ENCODE results near the gene RTCB.
"Not testable (repeated sequence)": the region's sequence is repeated elsewhere in the genome, so short reads cannot be mapped to it uniquely, and the experiment has no call there.

Gene RTCB

GRCh38 chr22:32357567-32357966, 54.5 kb downstream of the RTCB start, which contains the start of gene RFPL3:
RFPL3 (plus strand) TSS chr22:32357867; CDS start chr22:32358072, 205 bp downstream.
- not testable (repeated sequence) for TF ChIP-seq SIN3A (IDR thresholded peaks at IDR 0.05; ENCODE audit: borderline replicate concordance, insufficient read depth, low read length); TAF1 (IDR thresholded peaks at IDR 0.05; ENCODE audit: borderline replicate concordance, insufficient read depth, low read length); FOXP2 (optimal IDR thresholded peaks at IDR 0.05; ENCODE audit: borderline replicate concordance, extremely low read depth, extremely low read length, insufficient read depth)

- TF ChIP-seq TAF1 (IDR thresholded peaks at IDR 0.05; ENCODE audit: borderline replicate concordance, insufficient read depth, low read length) (no peak), POLR2AphosphoS5 (IDR thresholded peaks at IDR 0.05; ENCODE audit: low read depth, low read length) (no peak), FOXP2 (optimal IDR thresholded peaks at IDR 0.05; ENCODE audit: borderline replicate concordance, extremely low read depth, extremely low read length, insufficient read depth) (no peak), SIN3A (IDR thresholded peaks at IDR 0.05; ENCODE audit: borderline replicate concordance, insufficient read depth, low read length) (no peak)
- TF ChIP-seq, protein P1, sequence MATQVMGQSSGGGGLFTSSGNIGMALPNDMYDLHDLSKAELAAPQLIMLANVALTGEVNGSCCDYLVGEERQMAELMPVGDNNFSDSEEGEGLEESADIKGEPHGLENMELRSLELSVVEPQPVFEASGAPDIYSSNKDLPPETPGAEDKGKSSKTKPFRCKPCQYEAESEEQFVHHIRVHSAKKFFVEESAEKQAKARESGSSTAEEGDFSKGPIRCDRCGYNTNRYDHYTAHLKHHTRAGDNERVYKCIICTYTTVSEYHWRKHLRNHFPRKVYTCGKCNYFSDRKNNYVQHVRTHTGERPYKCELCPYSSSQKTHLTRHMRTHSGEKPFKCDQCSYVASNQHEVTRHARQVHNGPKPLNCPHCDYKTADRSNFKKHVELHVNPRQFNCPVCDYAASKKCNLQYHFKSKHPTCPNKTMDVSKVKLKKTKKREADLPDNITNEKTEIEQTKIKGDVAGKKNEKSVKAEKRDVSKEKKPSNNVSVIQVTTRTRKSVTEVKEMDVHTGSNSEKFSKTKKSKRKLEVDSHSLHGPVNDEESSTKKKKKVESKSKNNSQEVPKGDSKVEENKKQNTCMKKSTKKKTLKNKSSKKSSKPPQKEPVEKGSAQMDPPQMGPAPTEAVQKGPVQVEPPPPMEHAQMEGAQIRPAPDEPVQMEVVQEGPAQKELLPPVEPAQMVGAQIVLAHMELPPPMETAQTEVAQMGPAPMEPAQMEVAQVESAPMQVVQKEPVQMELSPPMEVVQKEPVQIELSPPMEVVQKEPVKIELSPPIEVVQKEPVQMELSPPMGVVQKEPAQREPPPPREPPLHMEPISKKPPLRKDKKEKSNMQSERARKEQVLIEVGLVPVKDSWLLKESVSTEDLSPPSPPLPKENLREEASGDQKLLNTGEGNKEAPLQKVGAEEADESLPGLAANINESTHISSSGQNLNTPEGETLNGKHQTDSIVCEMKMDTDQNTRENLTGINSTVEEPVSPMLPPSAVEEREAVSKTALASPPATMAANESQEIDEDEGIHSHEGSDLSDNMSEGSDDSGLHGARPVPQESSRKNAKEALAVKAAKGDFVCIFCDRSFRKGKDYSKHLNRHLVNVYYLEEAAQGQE (IDR thresholded peaks at IDR 0.05; ENCODE audit: insufficient read depth in 1 of 2, low read depth in 2 of 2, low read length in 2 of 2) = no peak
Observed at GRCh38 chr22:32355760-32356159, 56.3 kb downstream of the RTCB start.

- peak; percentile 12 for TF ChIP-seq FOXP2 (optimal IDR thresholded peaks at IDR 0.05; ENCODE audit: borderline replicate concordance, extremely low read depth, extremely low read length, insufficient read depth)
- TF ChIP-seq, protein P1 (IDR thresholded peaks at IDR 0.05; ENCODE audit: insufficient read depth in 1 of 2, low read depth in 2 of 2, low read length in 2 of 2) = no peak
Observed at GRCh38 chr22:32354360-32355351, 57.4 kb downstream of the RTCB start.

DNA sequence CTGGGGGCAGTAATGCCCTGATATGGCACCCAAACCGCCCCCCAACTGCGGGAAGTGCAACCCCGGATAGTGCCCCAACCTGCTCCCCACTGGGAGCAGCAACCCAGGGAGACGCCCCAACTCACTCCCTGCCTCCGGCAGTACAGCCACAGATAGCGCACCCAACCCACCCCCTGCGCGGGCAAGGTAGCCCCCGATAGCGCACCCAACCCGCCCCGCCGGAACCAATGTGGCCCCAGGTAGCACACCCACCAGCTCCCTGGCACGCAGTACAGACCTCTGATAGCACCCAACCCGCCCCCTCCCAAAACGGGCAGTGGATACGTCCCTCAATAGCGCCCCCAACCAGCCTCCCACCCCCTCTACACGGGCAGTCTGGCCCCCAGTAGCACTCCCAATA, 58.2 kb downstream of the RTCB start:
- TF ChIP-seq FOXP2 (optimal IDR thresholded peaks at IDR 0.05; ENCODE audit: borderline replicate concordance, extremely low read depth, extremely low read length, insufficient read depth) = no peak
- TF ChIP-seq POLR2AphosphoS5 (IDR thresholded peaks at IDR 0.05; ENCODE audit: low read depth, low read length) = no peak
- TF ChIP-seq, protein P1 (IDR thresholded peaks at IDR 0.05; ENCODE audit: insufficient read depth in 1 of 2, low read depth in 2 of 2, low read length in 2 of 2) = no peak
- no peak for TF ChIP-seq TAF1 (IDR thresholded peaks at IDR 0.05; ENCODE audit: borderline replicate concordance, insufficient read depth, low read length)
- TF ChIP-seq SIN3A (IDR thresholded peaks at IDR 0.05; ENCODE audit: borderline replicate concordance, insufficient read depth, low read length) = no peak

GRCh38 chr22:32353292-32353691, 58.8 kb downstream of the RTCB start:
- TF ChIP-seq FOXP2 (optimal IDR thresholded peaks at IDR 0.05; ENCODE audit: borderline replicate concordance, extremely low read depth, extremely low read length, insufficient read depth) (no peak), SIN3A (IDR thresholded peaks at IDR 0.05; ENCODE audit: borderline replicate concordance, insufficient read depth, low read length) (no peak), POLR2AphosphoS5 (IDR thresholded peaks at IDR 0.05; ENCODE audit: low read depth, low read length) (no peak), TAF1 (IDR thresholded peaks at IDR 0.05; ENCODE audit: borderline replicate concordance, insufficient read depth, low read length) (no peak)
- TF ChIP-seq, protein P1 (IDR thresholded peaks at IDR 0.05; ENCODE audit: insufficient read depth in 1 of 2, low read depth in 2 of 2, low read length in 2 of 2) = no peak

Data from PFSK-1 (cell line).